Vagina (tissue), 2 donors: ENCODE results near the gene SLC22A2.

Experiments
- POLR2AphosphoS5 ChIP-seq, 2 donors: sonication (generic); formaldehyde crosslinking; IDR thresholded peaks; one replicate each; pipeline ENCODE4 v1.9.0; 2017; ENCODE audit warnings: antibody characterized with exemption in 2 of 2, mild to moderate bottlenecking in 2 of 2, low read depth in 1 of 2; ENCODE audit not compliant: insufficient read depth in 1 of 2
- TF ChIP-seq, protein P1 (sequence below), 3 experiments: fragments of 450-650 bp in 2 of 3; fragments of 200-600 bp in 1 of 3; sonication (generic) in 1 of 3; IDR thresholded peaks; one replicate each; pipeline ENCODE4 v1.5.1; 2017 to 2019; ENCODE audit warnings: antibody characterized with exemption in 3 of 3, mild to moderate bottlenecking in 2 of 3, moderate library complexity in 2 of 3

DNA sequence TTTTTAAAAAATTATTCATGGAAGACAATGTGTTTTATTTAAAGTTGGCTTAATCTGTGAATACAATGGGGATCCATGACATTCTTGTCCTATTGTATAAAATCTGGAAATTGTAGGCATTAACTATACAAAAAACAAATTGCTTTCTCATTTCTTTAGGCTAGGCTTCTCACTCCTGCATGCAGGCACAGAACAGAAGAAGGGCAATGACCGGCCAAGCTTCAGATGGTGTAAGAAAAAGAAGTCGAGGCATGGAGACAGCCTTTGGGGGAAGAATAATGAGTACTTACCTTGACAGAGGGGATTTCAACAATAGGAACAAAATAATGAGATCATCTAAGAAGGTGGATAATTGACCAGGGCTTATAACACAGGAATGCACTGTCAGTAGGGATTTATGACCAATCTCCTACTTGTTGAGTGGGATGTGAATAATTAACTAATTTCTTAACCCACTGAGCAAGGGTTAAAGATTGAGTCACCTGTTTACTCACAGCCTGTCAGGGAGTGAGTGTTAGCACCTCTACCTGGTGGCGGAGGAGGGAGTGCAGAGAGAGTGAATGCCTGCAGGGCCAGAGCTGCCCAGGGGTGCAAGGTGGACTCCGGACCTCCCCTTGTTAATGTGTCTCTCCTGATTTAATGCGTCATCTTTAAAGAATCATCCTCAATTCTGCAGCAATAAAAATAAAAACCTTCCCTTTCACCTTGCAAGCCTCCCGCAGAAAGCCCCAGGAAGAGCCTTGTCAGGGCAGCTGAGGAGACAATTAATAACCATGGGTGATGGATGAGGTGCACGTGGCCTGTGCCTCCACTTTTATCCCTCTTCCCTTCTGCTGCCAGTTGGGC lies 3.9 kb downstream of the SLC22A2 start:
- TF ChIP-seq, protein P1, sequence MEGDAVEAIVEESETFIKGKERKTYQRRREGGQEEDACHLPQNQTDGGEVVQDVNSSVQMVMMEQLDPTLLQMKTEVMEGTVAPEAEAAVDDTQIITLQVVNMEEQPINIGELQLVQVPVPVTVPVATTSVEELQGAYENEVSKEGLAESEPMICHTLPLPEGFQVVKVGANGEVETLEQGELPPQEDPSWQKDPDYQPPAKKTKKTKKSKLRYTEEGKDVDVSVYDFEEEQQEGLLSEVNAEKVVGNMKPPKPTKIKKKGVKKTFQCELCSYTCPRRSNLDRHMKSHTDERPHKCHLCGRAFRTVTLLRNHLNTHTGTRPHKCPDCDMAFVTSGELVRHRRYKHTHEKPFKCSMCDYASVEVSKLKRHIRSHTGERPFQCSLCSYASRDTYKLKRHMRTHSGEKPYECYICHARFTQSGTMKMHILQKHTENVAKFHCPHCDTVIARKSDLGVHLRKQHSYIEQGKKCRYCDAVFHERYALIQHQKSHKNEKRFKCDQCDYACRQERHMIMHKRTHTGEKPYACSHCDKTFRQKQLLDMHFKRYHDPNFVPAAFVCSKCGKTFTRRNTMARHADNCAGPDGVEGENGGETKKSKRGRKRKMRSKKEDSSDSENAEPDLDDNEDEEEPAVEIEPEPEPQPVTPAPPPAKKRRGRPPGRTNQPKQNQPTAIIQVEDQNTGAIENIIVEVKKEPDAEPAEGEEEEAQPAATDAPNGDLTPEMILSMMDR (IDR thresholded peaks at IDR 0.05): no peak
- no peak for TF ChIP-seq POLR2AphosphoS5 (IDR thresholded peaks at IDR 0.05; ENCODE audit: insufficient read depth in 1 of 2, low read depth in 1 of 2)
